HL-60/S4 treated with retinoic acid at 250 ng/mL for 4 days and 3 days (cell line): ENCODE measurements around the gene CSNK1G3.

ENCODE experiments used
- in situ Hi-C: fragments of 300-500 bp; cut with MboI; formaldehyde crosslinking; loops from 2 replicates; pipeline ENCODE4 v1.7.0; 2022; ENCODE audit warnings: low sequenced_read_pairs

Gene CSNK1G3

GRCh38 chr5:123557907-123558306 lies 45.9 kb downstream of the CSNK1G3 start:
- in situ Hi-C loops: no loop called here

DNA sequence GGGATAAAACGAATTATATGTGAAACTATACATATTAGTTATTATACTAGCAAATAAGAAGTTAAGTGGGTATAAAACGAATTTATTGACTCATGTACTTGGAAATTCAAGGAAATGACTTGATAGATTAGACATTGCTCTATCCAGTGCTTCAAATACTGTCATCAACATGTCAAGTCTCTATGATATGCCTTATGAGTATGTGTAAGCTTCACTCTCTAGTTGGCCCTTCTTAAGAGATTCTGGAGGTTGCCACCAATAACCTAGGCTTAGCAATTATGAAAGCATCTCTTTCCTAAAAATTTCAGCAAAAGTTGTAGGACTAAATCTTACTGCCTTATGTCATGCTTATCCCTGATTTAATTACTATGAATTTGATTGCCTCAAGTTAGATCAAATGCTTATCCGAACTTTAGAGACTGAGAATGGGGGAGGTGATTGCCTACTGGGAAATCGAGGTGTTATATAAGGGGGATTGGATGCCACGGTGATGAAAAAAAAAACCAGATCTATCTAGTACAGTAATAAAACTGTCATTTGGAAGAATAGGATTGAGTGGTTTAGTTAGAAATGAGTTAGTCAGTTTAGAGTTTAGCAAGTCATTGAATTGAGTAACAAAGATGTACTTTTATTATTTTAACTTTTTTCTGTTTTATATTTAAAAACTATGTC lies 46.9 kb downstream of the CSNK1G3 start:
- in situ Hi-C loops: no loop called here

- in situ Hi-C loops: no loop called here
Measured at GRCh38 chr5:123559434-123559775, 47.4 kb downstream of the CSNK1G3 start.

DNA sequence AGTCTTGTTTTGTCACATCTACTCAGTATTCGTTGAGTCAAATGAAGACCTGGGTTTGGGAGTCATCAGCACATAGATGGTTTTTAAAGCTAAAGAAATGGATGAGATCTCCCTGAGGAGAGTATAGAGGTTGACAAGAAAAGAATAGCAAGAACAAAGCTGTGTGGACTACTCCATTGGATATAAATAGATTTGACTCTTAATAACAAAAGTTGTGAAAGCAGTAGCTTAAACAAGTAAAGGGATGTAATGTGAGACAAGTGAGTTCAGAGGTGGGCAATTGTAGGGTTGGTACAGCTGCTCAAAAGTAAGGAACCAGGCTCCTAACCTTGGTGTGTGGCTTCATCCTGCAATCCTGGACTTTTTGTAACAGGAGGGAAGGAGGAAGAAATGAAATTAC lies 49.3 kb downstream of the CSNK1G3 start:
- in situ Hi-C loops: no loop called here

DNA sequence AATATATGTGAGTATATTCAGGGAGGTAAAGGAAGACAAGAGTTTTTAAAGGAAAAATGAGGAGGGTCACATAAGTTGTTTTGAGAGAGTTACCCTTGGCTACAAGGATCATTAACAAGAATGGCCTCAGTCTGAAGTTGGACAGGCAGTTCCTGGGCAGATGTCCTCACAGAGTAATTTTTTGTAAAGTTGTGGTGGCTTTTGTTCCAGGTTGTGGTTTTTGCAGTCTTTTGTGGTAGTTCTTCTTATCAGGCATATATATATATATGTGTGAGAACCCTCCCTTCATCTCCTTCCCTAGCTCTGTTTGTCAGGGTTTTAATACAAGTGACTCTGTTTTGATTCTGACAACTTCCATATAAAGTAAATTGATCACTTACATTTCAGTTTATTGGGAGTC lies 60.0 kb downstream of the CSNK1G3 start:
- in situ Hi-C loops: no loop called here

- in situ Hi-C loops: no loop called here
Measured at GRCh38 chr5:123578390-123578789, 66.4 kb downstream of the CSNK1G3 start.

DNA sequence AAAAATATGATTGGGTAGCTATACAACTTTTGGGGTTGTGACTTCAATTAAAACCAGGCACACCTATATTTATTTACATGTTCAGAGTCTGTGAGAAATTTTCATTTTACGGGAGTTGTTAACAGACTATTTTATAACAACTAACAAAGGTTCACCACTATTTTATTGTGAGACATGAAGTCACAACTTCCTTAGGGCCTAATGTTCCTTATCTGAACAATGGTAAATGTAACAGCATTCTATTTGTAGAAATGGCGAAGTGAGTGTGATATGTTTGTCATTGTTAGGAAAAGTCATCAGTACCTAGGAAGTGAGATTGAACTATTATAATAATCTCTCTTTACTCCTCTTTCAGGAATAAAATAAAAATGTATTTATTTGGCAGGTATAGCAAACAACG lies 67.4 kb downstream of the CSNK1G3 start:
- in situ Hi-C loops: no loop called here

- in situ Hi-C loops: no loop called here
Measured at GRCh38 chr5:123582550-123583285, 70.7 kb downstream of the CSNK1G3 start.

DNA sequence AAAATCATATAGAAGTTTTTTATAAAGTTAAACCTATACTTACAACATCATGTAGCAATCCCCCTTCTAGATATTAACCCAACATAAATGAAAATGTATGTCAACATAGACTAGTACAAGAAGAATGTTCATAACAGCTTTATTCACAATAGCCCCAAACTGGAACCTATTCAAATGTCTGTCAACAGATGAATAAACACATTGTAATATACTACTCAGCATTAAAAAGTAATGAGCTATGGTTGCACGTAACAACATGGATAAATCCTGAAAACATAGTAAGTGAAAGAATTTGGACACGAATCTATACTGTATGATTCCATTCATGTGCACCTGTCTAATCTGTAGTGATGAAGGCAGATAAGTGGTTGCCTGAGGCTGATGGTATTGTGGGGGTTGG lies 73.9 kb downstream of the CSNK1G3 start:
- in situ Hi-C loops: no loop called here

- in situ Hi-C loops: no loop called here
Measured at GRCh38 chr5:123594434-123594833, 82.5 kb downstream of the CSNK1G3 start.

- in situ Hi-C loops: no loop called here
Measured at GRCh38 chr5:123597018-123597417, 85.0 kb downstream of the CSNK1G3 start.

DNA sequence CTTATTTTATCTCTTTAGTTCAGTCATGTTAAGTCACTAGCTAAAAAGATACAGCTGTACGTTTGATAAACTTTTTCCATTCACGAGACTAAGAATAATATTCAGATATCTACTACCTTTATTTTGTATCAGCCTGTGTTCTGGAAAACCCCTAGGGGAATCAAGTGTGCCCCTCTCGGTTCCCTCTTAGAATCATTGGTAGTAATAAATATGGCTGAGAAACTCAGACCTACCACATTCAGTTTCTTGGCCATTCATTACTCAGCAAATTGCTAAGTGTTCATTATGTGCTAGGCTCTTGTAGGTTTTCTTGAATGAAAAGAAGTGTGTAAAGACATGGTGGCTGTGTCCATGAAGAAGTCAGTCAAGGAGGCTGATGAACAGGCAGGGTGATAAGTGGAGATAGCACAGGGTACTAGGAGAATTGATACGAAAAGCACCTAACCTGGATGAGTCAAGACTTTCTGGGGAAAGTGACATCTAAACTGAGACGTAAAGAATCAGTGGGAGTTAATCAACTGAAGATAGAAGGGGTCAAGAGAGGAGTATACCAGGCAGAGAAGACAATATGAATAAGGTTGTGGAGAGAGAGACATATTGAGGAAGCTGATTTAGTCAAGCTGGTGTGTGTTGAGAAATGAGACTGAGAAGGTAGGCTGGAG lies 86.2 kb downstream of the CSNK1G3 start:
- in situ Hi-C loops: no loop called here

GRCh38 chr5:123599171-123599570 lies 87.2 kb downstream of the CSNK1G3 start:
- in situ Hi-C loops: no loop called here

- in situ Hi-C loops: no loop called here
Measured at GRCh38 chr5:123601610-123602009, 89.6 kb downstream of the CSNK1G3 start.

GRCh38 chr5:123605822-123606221 lies 93.8 kb downstream of the CSNK1G3 start:
- in situ Hi-C loops: no loop called here

GRCh38 chr5:123610209-123610608 lies 98.2 kb downstream of the CSNK1G3 start:
- in situ Hi-C loops: no loop called here

- in situ Hi-C loops: no loop called here
Measured at GRCh38 chr5:123610665-123611405, 98.9 kb downstream of the CSNK1G3 start.

GRCh38 chr5:123611406-123611709 lies 99.4 kb downstream of the CSNK1G3 start:
- in situ Hi-C loops: no loop called here

- in situ Hi-C loops: no loop called here
Measured at GRCh38 chr5:123617561-123617960, 105.6 kb downstream of the CSNK1G3 start.

DNA sequence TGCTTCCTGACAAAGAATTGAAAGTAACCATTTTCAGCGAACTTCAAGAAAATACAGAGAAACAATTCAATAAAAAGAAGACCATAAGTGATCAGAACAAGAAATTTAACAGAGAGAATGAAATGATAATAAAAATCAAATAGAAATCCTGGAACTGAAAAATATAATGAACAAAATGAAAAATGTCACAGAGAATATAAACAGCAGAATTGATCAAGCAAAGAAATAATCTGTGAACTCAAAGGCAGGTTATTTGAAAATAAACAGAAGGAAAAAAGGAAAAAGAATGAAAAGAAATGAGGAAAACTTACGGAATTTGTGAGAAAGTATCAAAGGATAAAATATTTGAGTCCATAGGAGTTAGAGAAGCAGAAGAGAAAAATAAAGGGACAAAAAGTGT lies 114.1 kb downstream of the CSNK1G3 start:
- in situ Hi-C loops: no loop called here

DNA sequence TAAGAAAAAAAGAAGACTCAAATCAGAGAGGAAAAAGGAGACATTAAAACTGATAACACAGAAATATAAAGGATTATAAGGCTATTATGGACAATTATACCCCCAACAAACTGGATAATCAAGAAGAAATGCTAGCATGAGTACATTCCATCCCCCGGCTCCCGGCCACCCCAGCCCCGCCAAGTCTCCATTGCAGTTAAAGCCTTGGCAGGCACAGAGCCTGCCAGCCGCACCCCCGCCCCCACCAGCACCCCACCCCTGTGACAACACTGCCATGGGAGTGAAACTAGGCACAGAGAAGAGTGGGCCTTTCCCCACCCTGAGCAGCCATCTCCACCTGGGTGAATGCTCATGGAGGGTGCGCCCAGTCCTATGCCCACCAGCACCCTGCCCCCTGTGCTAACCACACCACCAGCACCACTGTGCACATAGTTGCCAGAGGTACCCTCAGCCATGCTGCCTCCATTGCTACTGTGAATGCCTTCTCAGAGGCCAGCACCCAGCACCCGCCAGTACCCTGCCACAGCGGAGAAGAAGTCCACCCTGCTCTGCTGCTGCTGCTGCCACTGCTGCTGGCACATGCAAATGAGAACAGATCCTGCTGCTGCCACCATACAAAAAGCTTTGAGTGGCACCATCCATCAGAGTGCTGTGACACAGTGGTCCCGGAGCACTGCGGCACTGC lies 117.0 kb downstream of the CSNK1G3 start:
- in situ Hi-C loops: no loop called here
